IPS-NIHi11 (cell line): ENCODE data around the gene C16orf87.
A peak's percentile ranks its signal among the peaks of the same experiment; 100 is the strongest.
"Not testable (repeated sequence)": the region's sequence is repeated elsewhere in the genome, so short reads cannot be mapped to it uniquely, and the experiment has no call there.

ENCODE experiments used
- DNase-seq: peaks from one replicate; pipeline ENCODE4 v3.0.0; 2012; ENCODE audit warnings: mixed read lengths, low spot score

Gene C16orf87, protein sequence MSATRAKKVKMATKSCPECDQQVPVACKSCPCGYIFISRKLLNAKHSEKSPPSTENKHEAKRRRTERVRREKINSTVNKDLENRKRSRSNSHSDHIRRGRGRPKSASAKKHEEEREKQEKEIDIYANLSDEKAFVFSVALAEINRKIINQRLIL

DNA sequence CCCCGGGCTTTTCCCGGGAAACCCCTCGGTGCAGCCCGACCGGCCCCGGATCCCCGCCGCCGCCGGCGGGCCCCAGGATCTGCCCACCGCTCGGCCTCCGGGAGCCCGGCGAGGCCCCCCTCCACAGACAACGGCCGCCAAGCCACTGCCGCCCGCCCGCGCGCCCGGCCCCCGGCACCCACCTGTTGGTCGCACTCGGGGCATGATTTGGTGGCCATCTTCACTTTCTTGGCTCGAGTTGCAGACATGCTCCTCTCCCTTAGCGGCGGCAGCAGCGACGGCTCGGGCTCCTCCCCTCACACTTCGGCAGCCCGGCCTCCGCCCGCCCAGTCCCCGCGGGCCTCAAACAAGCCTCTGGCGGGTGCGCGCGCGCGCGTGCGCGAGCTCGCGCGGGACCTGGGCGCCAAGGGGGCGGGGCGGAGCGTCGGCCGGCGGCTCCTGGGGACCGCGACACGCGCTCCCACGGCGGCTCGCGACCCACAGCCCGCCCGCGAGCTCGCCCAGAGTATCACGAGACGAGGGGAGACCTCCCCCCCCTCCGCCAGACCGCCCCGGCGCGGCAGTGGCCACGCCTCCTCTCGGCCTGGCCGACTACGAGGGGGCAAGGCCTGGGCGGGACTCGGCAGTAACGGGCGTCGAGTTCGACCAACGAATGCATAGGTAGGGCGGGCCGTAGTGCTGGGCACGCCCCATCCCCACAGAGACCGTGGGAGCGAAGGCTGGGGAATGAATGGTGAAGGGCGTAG lies at the start of gene C16orf87:
Gene C16orf87 (minus strand): TSS at position 279 of the 746 bp plus-strand sequence. CDS start 31 bp downstream, at position 248.
- peak; percentile 97 for DNase-seq

DNA sequence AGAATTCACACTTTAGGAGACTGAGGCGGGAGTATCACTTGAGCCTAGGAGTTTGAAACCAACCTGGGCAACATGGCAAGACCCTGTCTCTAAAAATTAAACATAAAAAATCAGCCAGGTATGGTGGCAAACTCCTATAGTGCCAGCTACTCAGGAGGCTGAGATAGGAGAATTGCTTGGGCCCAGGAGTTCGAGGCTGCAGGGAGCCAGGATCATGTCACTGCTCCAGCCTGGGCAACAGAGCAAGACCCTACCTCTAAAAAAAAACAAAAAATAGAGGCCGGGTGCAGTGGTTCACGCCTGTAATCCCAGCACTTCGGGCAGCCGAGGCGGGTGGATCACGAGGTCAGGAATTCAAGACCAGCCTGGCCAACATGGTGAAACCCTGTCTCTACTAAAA lies 44.3 kb upstream of the C16orf87 start:
- no peak for DNase-seq

DNA sequence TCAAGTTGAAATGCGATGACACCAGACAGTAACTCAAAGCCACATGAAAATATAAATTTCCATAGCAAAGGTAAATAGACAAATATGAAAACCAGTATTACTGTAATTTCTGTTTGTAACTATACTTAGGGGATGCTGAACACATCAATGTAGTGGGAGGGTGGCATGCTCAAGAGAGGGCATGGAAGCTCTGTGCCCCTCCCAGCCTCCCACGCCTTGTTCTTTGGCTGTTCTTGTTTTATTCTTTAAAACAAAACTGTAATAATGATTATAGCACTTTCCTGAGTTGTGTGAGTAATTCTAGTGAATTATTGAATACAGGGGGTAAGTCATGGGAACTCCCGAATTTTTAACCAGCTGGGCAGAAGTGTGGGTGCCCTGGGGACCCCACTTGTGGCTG lies 42.2 kb upstream of the C16orf87 start:
- DNase-seq, result no peak

DNA sequence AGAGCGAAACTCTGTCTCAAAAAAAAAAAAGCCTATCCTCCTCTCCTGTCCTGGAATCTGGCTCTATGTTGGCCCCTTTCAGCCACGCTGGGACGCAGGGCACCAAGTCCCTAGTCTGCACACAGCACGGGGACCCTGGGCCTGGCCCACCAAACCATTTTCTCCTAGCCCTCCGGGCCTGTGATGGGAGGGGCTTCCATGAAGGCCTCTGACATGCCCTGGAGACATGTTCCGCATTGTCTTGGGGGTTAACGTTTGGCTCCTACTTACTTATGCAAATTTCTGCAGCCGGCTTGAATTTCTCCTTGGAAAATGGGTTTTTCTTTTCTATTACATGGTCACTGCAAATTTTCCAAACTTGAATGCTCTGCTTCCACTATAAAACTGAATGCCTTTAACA lies 40.6 kb upstream of the C16orf87 start:
- no peak for DNase-seq

DNA sequence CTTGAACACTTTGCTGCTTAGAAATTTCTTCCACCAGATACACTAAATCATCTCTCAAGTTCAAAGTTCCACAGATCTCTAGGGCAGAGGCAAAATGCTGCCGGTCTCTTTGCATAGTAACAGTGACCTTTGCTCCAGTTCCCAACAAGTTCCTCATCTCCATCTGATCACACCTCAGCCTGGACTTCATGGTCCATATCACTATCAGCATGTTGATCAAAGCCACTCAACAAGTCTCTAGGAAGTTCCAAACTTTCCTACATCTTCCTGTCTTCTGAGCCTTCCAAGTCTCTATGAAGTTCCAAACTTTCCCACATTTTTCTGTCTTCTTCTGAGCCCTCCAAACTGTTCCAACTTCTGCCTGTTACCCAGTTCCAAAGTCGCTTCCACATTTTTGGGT lies 37.9 kb upstream of the C16orf87 start:
- DNase-seq, result not testable (repeated sequence)

DNA sequence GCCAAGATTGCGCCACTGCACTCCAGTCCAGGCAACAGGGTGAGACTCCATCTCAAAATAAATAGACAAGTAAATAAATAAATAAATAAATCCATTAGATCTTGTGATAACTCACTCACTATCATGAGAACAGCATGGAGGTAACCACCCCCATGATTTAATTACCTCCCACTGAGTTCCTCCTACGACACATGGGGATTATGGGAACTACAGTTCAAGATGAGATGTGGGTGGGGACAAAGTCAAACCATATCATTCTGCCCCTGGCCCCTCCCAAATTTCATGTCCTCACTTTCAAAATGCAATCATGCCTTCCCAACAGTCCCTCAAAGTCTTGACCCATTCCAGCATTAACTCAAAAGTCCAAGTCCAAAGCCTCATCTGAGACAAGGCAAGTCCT lies 36.5 kb upstream of the C16orf87 start:
- not testable (repeated sequence) for DNase-seq

DNA sequence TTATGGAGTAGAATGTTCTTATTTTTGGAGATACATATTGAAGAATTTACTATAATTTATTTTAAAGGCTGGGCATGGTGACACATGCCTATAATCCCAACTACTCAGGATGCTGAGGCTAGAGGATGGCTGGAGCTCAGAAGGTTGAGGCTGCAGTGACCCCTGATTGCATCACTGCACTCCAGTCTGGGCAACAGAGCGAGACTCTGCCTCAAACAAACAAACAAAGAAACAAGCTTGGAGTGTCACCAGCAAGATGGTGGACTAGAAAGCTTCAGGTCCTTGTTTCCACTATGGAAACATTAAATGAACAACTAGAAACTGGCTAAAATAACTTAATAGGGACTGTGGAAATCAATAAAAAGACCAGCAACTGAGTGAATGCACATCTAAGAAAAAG lies 35.3 kb upstream of the C16orf87 start:
- no peak for DNase-seq

DNA sequence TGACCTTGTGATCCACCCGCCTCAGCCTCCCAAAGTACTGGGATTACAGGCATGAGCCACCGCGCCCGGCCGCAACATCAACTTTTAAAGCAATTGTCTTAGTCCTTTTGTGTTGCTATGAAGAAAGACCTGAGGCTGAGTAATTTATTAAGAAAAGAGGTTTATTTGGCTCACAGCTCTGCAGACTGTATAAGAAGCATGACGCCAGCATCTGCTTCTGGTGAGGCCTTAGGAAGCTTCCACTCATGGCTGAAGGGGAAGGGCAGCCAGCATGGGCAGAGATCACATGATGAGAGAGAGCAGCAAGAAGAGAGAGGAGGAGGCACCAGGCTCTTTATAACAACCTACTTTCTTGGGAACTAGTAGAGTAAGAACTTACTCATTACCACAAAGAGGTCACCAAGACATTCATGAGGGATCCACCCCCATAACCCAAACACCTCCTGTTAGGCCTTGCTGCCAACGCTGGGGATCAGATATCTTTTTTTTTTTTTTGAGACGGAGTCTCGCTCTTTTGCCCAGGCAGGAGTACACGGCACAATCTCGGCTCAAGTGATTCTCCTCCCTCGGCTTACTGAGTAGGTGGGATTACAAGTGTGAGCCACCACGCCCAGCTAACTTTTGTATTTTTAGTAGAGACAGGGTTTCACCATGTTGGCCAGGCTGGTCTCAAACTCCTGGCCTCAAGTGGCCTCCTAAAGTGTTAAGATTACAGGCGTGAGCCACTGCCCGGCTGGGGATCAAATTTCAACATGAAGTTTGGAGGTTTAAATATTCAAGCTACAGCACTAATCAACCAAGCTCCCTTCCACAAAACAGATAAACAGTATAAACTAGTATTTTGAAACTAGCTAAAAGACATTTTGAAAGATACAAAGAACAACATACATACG lies 31.8 kb upstream of the C16orf87 start:
- DNase-seq, result no peak

DNA sequence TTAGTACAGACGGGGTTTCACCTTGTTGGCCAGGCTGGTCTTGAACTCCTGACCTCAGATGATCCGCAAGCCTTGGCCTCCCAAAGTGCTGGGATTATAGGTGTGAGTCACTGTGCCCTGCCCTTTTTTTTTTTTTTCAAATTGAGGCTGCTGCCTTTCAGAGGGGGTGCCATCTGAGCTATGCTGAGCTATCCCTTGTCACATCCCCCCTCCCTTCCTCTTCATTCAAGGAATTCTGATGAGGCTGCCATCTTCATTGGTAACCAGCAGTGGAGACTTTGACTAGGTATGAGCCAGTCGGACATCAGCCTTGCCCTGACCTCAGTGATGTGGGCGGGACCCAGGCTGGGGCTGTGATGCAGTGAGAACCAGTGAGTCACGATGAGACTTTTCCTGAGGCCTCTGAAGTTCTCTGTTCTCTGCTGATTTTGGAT lies 28.8 kb upstream of the C16orf87 start:
- peak; percentile 15 for DNase-seq

DNA sequence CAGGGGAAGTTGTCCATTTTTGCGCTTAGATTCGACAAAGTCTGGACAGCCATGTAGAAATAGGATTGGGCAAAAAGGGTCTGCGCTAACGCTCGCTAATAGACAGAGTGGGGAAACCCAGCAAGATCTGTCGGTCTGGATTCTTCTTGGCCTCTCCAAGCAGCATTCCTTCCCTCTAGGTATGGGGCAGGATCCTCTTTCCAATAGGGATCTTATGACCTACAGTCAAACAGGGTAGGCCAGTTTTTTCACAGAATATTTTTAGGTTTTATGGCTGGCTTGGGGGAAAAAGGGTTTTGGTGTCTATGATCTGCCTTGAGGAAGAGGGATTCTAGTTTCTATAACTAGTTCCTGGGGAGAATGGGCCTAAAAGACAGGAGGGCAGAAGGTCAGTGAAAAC lies 27.2 kb upstream of the C16orf87 start:
- DNase-seq, result no peak

DNA sequence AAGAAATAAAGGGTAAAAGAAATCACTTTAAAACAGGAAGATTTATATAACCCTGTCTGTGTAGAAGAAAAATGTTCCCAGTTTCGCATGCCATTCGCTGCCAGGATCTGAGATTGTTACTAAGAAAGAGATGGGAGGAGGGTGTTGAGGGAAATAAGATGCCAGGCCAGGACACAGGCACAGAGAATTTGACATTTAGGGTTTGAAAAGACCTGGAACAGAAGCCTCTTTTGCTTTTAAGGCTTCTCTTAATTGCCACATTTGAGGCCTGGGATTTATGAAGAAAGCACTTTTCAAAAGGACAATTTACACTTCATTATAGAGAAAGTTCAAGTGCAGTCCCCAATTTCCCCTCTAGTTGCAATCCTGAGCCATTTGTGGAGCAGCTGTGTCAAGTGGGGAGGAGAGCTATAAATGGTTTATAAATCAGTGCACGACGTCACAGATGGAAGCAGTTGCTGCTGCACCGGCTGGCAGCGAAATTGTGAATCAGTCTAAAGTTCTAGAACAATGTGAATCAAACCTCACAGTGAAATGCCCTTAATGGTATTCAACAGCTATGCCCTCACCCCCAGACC lies 26.5 kb upstream of the C16orf87 start:
- peak; percentile 26 for DNase-seq

DNA sequence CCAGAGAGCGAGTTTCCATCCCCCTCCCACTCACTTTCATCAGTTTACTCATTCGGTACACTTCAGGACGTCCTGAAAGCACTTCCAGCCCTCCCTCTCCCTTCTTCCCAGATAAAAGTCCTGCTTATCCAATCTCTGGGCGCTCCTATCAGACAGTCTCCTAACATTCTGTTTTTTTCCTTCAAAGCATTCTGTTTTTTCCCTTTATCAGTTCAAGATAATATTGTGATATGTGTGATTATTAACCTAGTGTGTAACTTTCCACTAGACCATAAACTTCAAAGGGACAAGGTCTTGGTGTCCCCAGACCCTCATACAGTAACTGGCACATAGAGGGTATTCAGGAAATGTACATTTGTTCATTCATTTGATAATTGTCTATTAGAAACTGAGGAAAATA lies 24.4 kb upstream of the C16orf87 start:
- DNase-seq, result no peak

DNA sequence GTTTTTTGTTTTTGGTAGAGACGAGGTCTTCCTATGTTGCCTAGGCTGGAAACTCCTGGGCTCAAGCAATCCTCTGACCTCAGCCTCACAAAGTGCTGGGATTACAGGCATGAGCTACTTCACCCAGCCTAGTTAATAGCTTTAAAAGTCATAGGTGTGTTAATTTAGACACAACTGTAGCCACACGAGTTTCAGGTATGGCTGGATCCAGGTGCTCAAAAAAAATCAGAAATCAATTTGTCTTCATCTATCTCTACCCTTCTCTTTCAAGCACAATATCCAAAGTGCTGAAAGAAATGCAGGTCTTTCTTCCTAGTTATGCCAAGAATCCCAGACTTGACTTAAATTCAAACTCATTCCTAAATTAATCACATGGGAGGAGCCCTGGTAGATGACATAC lies 23.9 kb upstream of the C16orf87 start:
- no peak for DNase-seq

DNA sequence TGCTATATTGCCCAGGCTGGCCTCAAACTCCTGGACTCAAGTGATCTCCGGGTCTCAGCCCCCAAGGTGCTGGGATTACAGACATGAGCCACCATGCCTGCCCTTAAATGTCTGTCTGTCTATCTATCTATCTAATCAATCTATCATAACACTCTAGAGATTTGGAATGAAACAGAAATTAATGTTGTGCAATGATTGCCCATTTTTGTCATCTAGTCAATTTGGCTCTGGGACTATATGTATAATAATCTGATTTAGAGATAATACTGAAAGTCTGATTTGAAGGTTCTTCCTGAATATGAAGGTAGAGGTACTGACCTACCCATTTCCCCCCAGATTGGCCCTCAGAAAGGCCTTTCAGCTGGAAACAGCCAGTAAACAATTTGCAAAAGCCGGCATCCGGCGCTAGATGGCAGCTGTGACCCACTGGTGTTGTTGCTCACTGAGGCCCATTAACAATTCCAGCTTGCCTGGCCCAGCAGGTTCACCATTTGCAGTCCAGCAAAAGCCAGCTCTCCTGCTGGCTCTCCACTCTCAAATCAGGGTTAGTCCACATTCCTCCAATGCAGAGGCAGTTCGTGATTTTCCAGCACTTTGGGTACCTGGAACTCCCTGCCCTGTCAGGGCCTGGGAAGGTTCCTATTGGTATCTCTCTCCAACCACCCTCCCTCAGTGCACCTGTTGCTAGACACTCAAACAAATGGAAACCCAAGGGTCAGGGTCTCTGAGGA lies 22.9 kb upstream of the C16orf87 start:
- peak; percentile 90 for DNase-seq

DNA sequence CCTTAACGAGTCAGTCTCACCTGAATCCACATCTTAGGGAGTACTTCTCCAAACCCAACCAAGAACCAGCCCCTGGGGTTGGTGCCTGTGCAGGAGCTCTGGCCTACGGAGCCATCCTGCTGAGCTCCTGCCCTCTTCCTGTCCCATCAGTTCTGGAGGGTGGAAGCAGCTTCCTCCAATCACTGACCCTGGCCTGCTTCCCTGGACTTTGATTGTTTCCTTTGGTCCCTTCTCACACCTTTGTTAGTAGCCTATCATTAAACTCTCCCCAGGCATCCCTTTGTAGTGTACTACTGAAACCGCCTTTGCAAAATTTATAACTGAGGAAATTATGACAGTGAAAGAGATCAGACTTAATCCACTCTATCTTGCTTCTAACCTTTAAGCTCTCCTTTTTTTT lies 21.1 kb upstream of the C16orf87 start:
- DNase-seq, result no peak

DNA sequence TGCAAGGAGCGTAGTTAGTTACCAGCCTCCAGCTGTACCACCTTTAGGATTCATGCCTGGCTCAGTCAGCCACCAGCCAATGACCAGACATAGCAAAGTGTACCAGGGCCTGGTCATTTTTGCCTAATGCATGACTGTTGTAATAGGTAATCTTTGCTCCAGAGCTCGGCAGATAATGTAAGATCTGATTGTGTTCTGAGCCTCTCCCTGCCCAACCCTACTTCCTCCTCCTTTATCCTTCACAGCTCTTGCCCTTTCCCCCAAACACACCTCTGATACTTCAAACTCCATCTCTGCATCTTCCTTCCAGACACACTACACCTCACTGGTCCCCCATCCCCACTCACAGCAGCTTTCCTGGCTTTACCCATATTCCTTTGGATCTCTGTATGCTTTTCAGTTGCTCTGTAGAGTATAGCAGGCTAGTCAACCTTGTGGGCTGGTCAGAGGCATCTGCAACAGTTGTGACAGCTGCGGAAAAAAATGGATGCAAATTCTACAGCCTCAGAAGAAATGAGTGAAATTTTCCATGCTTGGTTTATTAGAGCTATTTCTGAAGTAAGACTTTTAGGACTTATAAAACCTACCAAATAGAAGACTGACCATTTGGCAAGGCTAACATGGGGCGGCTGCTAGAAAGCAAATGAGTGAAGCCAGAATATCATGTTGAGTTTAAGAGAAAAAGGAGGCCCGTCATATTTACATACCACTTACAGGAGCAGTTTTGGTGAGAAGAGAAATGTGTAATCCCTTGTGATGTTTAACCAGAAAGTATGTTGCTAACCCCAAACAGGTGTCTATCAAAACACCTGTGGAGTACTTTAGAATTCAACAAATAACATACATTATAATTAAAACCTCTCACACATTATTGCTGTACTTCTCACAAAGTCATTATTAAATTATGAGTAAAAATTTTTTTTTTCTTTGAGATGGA lies 19.9 kb upstream of the C16orf87 start:
- no peak for DNase-seq

DNA sequence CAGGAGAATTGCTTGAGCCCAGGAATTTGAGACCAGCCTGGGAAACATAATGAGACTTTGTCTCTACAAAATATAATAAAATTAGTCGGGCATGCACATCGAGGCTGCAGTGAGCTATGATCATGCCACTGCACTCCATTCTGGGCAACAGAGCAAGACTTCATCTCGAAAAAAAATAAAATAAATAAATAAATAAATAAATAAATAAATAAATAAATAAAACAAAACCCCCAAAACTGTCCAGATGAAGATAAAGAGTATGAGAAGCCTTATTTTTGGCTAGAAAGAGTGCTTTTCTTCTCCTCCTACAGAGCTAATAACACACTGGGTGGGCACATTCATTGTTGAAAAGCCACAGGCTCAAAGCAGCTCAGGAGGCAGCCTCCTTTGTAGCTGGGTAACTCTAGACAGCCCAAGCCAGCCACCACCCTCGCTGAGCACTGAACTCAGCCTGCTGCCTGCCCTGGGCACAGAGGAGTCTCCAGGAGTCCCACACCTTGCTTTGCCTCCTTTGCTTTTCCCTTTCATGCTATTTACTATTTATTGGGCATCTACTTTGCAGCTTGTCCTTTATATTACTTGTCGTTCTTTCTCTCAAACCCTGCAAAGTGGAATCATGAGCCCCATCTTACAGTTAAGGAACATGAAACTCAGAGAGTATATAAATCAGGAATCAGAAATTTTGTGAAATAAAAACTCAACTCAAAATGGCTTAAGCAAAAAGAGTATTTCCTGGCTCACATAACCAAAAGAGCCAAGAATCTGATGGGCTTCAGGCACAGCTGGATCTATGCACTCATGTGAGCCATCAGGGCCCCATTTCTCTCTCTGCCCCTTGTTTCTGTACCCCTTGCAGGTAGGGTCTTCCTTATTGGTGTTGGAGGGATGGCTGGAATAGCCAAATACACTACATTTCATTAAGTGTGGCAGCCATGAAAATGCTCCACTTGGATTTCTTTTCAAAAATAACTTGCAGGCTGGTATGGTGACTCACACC lies 18.1 kb upstream of the C16orf87 start:
- peak; percentile 18 for DNase-seq

DNA sequence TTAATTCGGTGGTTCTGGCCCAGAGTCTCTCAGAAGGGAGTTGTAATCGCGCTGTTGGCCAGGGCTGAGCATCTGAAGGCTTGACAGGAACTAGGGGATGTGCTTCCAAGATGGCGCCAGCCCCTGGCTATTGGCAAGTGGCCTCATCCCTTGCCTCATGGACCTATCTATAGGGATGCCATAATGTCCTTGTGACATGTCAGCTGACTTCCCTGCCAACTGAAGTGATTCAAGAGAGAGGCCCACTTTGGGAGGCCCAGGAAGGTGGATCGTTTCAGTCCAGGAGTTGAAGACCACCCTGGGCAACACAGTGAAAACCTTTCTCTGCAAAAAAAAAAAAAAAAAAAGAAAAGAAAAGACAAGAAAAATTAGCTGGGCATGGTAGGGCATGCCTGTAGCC lies 15.0 kb upstream of the C16orf87 start:
- DNase-seq, result no peak

DNA sequence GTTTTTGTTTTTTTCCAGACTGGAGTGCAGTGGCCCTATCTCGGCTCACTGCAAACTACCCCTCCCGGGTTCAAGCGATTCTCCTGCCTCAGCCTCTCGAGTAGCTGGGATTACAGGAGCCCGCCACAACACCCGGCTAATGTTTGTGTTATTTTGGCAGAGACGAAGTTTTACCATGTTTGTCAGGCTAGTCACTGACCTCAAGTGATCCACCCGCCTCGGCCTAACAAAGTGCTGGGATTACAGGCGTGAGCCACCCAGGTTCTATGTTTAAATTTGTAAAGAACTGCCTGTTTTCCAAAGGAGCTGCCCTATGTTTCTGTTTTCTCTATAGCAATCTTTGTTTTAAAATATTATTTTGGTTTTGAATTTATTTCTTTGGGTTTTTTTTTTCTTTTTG lies 13.8 kb upstream of the C16orf87 start:
- no peak for DNase-seq
